NCI-H187 treated with DMSO at 0.1 percent for 48 hours (cell line): Measurements from ENCODE around the gene METTL23.
"Not testable (repeated sequence)": the region's sequence is repeated elsewhere in the genome, so short reads cannot be mapped to it uniquely, and the experiment has no call there.

Experiments
- DNase-seq: peaks from one replicate; lab custom pipeline; 2025; lab: John Stamatoyannopoulos, UW

METTL23 gene

GRCh38 chr17:76714336-76714735, 12.3 kb upstream of the METTL23 start:
- DNase-seq: no peak

DNA sequence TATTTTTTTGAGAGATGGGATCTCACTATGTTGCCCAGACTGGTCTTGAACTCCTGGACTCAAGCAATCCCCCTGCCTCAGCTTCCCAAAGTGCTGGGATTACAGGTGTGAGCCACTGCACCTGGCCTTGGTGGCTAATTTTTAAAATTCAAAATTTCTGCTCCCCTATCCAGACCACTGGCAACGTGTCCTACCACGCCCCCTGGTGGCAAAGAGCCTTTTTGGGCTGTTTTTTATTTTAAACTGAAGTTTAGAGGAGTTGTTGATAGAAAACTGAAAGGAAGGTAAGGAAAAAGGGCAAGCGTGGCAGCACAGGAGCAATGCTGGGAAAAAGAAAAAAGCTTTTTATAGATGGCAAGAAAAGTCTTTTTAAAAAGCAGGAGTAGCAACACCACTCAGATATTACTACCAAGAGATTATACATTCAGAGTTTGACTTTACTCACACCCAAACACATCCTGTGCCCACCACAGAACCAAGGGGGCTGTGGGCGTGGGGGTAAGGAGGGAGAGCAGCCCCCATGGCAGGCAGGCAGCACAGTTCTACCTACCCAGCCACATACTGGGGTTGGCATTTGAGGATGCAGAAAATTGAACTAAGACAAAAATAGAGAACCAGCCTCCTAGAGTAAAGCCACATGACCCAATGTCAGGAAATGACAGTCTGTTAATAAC, 11.7 kb upstream of the METTL23 start:
- no peak for DNase-seq

GRCh38 chr17:76715496-76715830, 11.2 kb upstream of the METTL23 start:
- no peak for DNase-seq

GRCh38 chr17:76716146-76716838, 10.3 kb upstream of the METTL23 start:
- DNase-seq: no peak

DNA sequence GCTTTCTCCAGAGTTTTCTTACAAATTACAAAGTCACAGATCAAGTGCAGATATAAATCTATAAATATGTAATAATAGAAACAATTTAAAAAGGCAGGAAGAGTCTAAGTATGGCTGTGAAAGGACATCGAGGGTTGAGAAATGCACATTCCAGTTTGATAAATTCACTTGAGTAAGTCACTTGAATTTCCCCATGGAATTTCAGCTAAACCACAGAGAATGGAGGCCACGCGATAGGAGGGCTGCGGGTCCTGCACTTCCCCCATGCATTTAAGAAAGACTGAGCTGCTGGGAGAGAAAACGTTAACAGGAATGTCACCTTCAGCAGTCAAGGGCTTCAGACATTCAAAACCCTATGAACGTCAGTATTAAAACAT, 9.8 kb upstream of the METTL23 start:
- no peak for DNase-seq

DNA sequence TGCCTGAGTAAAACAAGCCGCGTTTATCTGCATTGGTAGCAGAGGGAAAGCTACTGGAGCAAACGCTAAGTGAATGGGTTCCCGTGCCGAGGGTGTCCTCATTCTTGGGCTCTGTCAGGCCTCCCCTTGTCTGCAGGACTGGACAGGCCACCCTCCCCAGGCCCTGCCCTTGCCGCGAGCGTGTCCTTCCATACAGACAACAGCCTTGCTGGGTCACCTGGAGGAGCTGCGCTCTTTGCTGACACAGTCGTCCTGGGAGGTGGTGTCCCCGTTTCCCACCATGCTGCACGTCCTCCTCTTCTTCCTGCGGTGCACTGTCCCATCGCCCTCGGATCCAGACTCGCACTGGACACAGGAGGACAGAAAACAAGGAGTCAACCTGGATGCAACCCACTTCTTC, 8.1 kb upstream of the METTL23 start:
- DNase-seq: no peak

DNA sequence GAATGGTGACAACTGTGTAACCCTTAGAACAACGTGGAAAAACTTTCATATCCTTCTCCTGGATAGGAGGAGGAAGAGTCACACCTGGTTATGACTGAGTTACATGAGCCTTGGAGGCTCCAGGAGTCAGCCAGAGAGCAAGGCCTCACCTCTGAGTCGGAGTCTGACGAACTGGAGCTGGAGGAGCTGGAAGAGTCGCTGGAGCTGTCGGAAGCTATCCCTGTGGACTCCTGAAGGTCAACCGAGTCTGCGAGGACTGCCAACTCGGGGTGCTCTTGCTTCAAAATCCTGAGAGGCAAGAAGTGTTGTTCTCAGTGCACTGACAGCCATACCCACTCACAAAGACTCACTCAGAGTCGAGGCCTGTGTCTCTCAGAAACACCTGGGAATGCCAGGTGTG, 6.4 kb upstream of the METTL23 start:
- no peak for DNase-seq

- DNase-seq: no peak
These were observed 5.7 kb upstream of the METTL23 start for GRCh38 chr17:76720941-76721340.

- DNase-seq: no peak
These were observed 5.2 kb upstream of the METTL23 start for GRCh38 chr17:76721463-76721862.

GRCh38 chr17:76722279-76722678, 4.4 kb upstream of the METTL23 start:
- no peak for DNase-seq

DNA sequence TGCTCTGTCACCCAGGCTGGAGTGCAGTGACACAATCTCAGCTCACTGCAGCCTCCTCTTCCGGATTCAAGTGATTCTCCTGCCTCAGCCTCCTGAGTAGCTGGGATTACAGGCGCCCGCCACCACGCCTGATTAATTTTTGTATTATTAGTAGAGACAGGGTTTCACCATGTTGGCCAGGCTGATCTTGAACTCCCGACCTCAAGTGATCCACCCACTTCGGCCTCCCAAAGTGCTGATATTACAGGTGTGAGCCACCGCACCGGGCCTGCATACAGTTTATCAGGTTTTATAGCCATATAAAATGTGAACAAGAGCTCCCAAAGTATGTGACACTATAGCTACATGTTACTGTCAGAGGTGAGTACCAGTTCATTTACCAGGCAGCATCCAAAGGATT, 3.7 kb upstream of the METTL23 start:
- DNase-seq: not testable (repeated sequence)

- DNase-seq: no peak
These were observed 2.8 kb upstream of the METTL23 start for GRCh38 chr17:76723812-76724211.

- no peak for DNase-seq
These were observed 934 bp upstream of the METTL23 start for GRCh38 chr17:76725580-76726230.

- peak; percentile 83 for DNase-seq
These were observed 336 bp upstream of the METTL23 start, which contains the start of gene JMJD6 for GRCh38 chr17:76726231-76726775. TSS of gene JMJD6 (minus strand) at chr17:76726606. CDS start at chr17:76726475, 131 bp downstream.

DNA sequence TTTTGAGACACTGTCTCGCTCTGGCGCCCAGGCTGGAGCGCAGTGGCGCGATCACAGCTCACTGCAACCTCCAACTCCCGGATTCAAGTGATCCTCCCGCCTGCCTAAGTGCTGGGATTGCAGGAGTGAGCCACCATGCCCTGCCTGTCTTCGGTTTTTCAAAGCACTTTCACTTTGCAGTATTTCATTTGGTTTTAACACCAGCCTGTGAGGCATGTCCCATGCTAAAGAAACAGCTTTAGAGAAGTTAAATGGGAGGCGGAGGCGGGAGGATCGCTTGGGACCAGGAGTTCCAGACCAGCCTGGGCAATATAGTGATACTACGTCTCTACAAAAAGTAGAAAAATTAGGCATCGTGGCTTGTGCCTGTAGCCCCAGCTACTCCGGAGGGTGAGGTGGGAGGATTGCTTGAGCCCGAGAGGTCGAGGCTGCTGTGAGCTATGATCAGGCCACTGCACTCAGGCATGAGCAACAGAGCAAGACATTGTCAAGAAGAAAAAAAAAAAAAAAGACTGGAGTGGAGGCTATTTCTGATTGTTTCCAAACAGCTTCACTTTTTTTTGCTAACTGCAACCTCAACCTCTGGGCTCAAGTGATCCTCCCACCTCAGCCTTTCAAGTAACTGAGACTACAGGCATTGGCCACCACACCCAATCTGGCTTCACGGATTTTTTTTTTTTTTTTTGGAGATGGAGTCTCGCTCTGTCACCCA, 1.3 kb downstream of the METTL23 start:
- no peak for DNase-seq

- DNase-seq: not testable (repeated sequence)
These were observed 5.4 kb downstream of the METTL23 start for GRCh38 chr17:76731800-76732733.

- DNase-seq: no peak
These were observed 6.3 kb downstream of the METTL23 start for GRCh38 chr17:76732734-76733617.

DNA sequence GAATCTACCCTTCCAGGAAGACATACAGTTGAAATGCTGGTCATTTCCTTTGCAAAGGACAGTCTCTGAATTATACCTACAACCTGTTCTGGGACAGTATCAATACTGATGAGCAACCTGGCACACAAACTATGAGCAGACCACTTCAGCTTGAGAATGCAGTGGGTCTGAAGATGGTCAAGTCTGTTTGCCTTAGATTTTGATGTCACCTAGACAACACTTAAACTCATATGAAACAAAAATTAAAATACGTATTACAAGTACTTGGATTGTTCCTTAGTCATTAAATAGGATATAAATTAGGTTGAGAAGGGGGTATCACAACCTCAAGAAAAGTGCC, 6.9 kb downstream of the METTL23 start:
- no peak for DNase-seq

DNA sequence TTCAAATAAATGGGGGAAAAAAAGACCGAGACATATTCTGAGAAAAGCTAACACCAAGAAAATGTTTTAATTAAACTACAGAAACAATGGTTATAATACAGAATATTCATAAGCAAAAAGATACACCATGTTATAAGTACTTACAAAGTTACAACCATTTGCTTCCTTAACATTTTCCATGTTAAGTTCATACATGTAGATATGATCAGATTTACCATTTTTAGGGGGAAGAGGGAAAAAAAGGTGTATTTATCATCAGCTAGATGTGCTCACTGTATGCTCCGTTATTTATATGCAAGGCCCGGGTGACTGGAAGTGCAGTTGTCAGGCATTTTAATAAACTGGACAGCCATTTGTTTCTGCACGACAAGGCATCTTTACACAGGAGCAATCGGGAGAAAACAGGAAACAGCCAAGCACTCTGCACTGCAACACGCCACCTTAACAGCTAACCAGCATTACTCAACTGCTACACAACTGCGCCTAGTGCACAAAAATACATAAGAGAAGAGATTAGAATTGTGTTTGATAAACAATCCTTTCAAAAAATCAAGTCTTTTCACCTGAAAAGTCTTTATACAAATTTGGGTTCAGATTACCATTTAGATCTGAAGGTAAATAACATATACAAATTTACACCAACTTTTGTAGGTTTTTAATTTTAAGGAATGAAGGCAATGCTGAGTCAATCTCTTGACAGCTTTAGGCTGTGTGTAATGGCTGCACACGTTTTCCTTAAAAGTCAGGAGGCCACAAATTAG, 7.6 kb downstream of the METTL23 start:
- no peak for DNase-seq

- DNase-seq: no peak
These were observed 8.4 kb downstream of the METTL23 start for GRCh38 chr17:76735006-76735405.
